CMK (cell line): ENCODE measurements around the gene GAGE12J.
"Not testable (repeated sequence)": the region's sequence is repeated elsewhere in the genome, so short reads cannot be mapped to it uniquely, and the experiment has no call there.

ENCODE experiments used
- DNase-seq: peaks from one replicate; pipeline ENCODE4 v3.0.0-alpha.2; 2010; ENCODE audit warnings: low read depth

The GAGE12J gene, protein sequence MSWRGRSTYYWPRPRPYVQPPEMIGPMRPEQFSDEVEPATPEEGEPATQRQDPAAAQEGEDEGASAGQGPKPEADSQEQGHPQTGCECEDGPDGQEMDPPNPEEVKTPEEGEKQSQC

DNA sequence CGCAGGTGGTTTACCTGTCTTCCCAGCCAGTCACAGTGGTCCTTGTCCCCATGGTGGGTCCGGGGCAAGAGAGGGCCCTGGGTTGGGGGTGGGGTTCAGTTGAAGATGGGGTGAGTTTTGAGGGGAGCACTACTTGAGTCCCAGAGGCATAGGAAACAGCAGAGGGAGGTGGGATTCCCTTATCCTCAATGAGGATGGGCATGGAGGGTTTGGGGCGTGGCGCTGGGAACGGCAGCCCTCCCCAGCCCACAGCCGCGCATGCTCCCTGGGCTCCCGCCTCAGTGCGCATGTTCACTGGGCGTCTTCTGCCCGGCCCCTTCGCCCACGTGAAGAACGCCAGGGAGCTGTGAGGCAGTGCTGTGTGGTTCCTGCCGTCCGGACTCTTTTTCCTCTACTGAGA lies at the start of gene GAGE12J:
Gene GAGE12J (plus strand): TSS at position 301 of the 400 bp plus-strand sequence. CDS start 1,157 bp downstream, outside the sequence.
- not testable (repeated sequence) for DNase-seq

DNA sequence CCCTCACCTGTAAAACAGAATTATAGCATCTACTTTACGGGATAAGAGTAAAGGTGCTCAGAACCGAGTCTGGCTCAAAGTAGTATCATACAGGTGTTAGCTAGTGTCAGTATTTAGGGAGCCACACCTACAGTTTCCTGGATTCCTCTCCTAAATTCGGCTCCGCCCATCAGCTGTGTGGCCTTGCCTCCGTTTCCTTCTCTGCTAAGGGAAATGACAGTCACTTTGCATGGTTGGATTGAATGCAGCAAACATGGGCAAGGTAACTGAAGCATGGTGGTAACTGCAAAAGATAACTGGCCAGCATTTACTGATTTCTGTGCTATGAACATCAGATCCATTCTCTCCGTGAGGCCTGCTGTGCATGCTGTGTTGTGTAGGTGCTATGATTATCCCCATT lies 49.4 kb upstream of the GAGE12J start:
- no peak for DNase-seq

DNA sequence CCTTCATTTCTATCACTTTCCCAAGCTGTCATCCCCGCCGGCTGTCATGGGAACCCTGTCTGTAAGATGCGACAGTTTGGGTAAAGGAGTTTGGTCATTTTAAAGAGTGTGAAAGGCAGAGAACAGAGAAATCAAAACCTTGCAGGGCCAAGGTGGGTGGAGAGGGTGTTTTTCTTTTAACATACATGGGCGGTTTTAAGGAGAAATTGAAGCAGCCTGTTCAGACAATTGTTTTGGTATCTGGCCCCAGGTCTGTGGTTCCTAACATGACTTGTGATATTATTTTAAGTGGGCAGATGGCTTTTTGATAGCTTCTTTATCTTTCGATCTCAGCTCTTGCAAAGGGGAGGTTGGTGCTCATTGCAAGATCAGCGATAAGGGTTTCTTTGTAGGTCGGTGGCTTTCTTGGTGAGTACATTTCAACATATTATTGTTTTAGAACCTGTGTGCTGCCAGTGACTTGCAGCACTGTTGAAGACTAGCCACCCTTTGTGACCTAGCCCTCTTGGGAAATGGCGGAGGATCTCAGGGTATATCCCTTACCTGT lies 48.6 kb upstream of the GAGE12J start:
- no peak for DNase-seq

GRCh38 chrX:49276207-49276606 lies 45.6 kb upstream of the GAGE12J start:
- DNase-seq: no peak

GRCh38 chrX:49276671-49277534 lies 44.9 kb upstream of the GAGE12J start:
- DNase-seq: no peak

DNA sequence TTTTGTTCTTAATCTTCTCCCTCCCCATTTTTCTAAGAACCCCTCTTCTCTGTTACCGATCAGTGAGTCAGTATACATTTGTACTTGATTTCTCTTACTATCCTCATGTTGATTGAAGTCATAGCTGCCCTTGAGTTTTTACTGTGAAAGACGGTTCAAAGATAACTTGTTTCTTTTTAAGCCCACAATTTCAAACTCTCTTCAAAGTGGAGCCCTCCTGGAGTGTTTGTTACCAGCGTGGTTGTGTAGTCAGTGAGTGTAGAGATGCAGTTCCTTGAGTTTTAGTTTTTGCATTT lies 44.4 kb upstream of the GAGE12J start:
- no peak for DNase-seq

GRCh38 chrX:49278081-49278480 lies 43.8 kb upstream of the GAGE12J start:
- DNase-seq: no peak

- DNase-seq: no peak
Measured at GRCh38 chrX:49282647-49283011, 39.2 kb upstream of the GAGE12J start.

DNA sequence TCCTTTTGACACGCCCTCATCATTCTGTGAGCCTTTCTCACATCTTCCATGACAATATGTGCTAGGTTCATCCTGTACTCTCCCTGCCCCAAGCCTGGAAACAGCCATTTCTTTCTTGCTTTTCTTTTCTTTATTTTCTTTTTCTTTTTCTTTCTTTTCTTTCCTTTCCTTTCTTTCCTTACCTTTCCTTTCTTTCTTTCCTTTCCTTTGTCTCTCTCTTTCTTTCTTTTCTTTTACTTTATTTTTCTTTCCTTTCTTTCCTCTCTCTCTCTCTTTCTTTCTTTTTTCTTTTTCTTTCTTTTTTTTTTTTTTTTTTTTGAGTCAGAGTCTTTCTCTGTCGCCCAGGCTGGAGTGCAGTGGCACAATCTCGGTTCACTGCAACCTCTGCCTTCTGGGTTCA lies 37.6 kb upstream of the GAGE12J start:
- DNase-seq: no peak

- DNase-seq: no peak
Measured at GRCh38 chrX:49286136-49286535, 35.7 kb upstream of the GAGE12J start.

DNA sequence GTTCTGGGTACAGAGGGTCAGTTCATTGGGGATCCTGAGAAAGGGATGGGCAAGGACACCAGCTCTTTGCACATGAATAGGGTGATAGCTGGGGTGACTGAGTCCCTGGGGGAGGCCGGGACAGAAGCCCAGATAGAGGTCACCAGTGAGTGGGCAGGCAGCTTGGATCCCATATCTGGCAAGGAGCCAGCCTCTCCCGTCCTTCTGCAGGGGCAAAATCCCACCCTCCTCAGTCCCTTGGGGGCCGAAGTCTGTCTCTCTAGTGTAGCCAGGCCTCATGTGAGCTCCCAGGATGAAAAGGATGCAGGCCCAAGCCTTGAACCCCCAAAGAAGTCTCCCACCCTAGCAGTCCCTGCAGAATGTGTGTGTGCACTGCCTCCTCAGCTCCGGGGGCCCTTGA lies 35.3 kb upstream of the GAGE12J start:
- no peak for DNase-seq

DNA sequence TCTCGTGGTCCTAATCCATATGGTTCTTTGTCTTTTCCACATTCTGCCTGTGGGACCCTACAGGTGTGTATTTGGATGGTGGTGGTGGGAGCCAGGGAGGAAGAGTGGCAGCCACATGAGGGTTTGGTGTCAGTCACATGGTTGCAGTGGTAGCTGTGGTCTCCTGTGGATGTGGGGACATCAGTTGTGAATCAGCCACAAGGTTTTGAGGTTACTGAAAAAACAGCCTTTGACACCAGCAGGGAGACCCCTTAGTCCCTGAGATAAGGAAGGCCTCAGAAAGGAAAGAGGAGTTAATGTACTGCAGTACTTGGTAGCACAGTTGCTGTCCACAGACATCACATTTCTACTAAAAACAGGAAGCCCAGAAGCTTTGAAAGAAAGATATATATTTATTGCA lies 34.2 kb upstream of the GAGE12J start:
- DNase-seq: no peak

GRCh38 chrX:49290215-49290614 lies 31.6 kb upstream of the GAGE12J start:
- no peak for DNase-seq

DNA sequence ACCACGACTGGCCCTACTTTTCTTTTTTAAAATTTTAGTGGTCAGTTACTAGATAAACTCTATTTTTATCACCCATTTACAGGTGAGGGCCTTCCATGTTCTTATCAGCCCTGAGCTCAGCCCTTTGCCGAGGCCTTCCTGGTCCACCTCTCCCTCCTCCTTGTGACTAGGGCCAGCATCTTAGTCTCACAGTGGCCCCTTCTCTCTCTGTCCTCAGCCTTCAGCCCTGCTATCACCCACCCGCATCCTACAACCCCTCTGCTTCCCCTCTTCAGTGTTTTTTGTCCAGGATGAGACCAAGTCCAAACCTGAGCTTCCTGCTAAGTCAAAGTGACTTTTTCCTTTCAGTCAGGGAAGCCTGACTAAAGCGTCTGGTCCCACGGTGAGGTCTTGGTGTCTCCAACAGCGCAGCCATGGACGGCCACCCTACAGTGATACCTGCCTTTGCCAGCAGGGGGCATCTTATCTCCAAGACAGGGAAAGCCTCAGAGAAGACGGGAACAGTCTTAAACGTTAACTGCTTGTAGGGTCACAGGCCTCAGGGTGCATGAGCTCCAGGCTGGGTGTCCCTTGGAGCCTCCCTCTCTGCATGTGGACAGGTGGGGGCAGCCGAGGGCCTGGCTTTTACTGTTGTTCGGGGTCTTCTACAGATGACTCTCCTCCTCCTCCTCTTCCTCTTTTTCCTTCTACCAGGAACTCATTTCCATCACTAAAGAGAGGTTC lies 30.1 kb upstream of the GAGE12J start:
- peak; percentile 42 for DNase-seq

DNA sequence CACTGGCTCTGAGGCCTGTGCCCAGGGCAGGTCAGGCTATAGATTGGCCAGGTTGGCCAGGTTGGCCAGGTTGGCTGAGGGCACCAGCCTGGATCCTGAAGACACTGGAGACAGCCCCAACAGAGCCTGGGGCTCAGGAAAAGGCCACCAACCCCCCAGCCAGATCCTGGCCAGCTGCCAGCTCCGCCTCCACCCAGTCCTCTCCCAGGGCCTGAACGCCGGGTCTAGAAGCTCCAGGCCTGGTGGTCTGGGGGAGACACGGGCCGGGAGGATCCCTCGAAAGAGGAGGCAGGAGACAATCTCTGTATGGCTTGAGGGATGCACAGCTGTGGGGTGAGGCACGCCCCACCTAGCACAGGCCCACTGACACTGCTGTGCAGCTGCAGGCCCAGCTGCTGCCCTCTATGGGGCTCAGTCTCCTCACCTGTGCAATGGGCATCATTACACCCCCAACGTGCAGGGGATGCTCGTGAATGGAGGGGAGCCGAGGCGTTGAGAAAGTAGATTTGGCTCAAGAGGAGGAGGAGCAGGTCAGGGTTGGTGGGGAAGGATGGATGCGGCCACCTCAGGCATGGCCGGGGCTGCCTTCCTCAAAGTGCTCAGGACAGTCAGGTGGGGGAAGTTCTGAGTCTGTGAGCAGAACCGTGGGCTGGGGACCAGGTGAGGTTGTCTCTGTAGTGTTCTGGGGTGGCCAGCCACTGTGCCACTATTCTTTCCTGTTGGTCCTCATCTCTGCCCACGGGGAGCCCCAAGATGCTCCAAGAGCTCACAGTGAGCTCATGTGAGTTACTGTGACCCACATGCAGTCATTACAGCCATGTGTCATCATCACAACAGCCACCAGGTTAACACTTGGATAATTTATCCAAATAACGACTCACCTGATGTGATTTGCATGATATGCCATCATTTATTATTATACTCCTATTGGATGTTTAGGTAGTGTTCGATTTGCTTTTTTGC lies 29.2 kb upstream of the GAGE12J start:
- DNase-seq: no peak

DNA sequence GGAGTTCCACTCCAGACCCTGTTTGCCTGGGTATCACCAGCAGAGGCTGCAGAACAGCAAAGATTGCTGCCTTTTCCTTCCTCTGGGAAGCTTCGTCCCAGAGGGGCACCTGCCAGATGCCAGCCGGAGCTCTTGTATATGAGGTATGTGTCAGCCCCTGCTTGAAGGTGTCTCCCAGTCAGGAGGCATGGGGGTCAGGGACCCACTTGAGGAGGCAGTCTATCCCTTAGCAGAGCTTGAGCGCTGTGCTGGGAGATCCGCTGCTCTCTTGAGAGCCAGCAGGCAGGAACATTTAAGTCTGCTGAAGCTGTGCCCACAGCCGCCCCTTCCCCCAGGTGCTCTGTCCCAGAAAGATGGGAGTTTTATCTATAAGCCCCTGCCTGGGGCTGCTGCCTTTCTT lies 22.5 kb upstream of the GAGE12J start:
- not testable (repeated sequence) for DNase-seq

DNA sequence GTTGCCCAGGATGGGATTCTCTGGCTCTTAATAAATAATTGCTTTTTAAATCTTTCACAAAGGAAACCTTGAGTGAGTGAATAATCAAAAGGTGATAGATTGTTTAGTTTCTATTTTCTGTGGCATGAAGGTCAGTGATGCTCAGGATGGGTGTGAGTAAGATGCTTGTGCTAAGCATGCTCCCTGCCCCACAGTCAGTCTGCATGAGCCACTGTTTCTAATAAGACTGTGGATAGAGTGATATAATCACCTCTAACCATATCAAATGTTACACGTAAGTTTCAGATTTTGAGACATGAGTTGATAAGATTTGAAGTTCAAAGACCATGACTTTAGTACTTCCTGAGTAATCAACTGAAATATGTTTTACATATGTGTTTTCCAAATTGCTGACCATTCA lies 21.1 kb upstream of the GAGE12J start:
- no peak for DNase-seq

- DNase-seq: no peak
Measured at GRCh38 chrX:49303346-49303745, 18.5 kb upstream of the GAGE12J start, which contains the start of gene GAGE10. Gene GAGE10 (plus strand): TSS chrX:49303646. CDS start chrX:49304860, 1,214 bp downstream.

GRCh38 chrX:49307775-49308174 lies 14.1 kb upstream of the GAGE12J start:
- not testable (repeated sequence) for DNase-seq

DNA sequence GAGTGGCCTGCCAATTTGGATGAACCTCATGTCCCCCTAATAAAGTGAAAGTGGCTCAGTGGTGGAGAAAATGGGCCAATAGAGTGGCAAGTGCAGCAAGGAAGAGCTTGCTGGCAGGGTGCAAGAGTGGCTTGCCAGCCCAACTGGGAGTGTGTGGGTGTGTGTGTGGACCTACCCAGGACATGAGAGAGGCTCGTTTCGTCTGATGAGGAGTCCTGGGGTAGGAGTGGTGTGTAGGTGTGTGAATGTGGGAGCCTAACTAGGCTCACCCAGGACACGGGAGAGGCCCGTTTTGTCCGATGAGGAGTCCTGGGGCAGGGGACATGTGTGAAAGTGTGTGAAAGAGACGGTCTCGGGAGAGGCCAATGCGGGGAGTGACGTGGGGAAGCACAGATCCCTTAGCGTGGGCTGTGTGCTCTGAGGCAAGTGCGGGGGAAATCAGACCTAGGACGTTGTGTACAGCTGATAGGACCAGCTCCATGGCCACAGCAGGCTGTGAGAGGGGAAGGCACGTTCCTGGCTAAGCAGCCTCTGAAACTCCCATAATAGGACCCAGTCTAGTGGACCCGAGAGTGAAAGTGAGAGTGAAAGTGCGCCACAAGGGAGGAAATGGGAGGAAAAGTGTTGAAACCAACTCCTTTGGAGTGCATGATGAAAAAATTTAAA lies 13.1 kb upstream of the GAGE12J start:
- DNase-seq: no peak

DNA sequence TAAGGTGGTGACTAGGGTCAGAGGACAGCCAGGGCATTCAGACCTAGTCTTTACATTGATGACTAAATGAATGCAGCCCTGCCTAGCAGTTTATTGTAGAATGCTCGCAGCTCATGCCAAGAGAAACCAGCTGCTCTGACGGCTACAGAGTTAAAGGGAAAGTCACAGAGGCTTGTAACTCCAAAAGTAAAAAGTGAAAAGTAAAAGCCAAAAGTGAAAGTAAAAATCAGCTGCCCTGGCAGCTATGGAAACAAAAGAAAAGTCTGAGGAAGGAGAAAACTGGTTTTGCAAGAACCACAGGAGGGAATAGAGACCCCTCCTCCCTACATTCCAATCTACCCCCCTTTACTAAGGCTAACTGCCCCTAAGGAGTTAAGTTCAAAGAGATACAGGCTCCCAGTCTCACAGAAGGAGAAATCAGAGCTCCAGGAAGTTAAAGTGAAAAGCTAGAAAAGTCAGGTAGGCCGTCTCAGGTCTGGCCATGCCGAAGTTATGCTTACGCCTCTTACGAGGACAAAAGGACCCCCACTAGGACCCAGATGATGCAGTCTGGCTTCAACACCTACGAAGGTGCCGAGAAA lies 12.3 kb upstream of the GAGE12J start:
- no peak for DNase-seq
